K562 (cell line): ENCODE measurements around the gene FRMPD1. TPM values are rescaled to one million over a fixed set of nuclear protein-coding genes. Genes with fewer than 3 reads are reported as not detected.

Source experiments
- ATAC-seq: fragments of 200-7000 bp; cut with Tn5 transposase; 3 replicates; pipeline ENCODE4 v1.9.1; 2020; ENCODE audit warnings: moderate library complexity
- BruUV-seq: library from RNA; stranded (reverse); fragments of 400-500 nt; replicated peaks from 2 replicates; lab custom pipeline; 2021; lab: Mats Ljungman, UMichigan
- CTCF ChIA-PET: fragments of 300-600 bp; formaldehyde crosslinking; extraction: SDS; loops from one replicate; lab custom pipeline; 2021; ENCODE audit warnings: low intra/inter-chr PET ratio; lab: Yijun Ruan, JAX
- POLR2A ChIA-PET: fragments of 300-600, 350-650 bp; sonication (Branson Sonifier 250); formaldehyde crosslinking; extraction: SDS; loops from one replicate; lab custom pipeline; 2021; ENCODE audit warnings: antibody characterized with exemption, inconsistent platforms; lab: Yijun Ruan, JAX
- DNase-seq, 4 experiments: peaks; one replicate each; pipeline versions ENCODE4 v3.0.0 to v3.0.0-alpha.2; 2011 to 2018; ENCODE audit warnings: low spot score in 3 of 4, mixed read lengths in 3 of 4; ENCODE audit errors: extremely low read depth in 1 of 4
- FAIRE-seq: peaks from 2 replicates; lab custom pipeline; 2011; peaks lifted over from hg19 to GRCh38; lab: Jason Lieb, UNC
- H2AFZ ChIP-seq: 2 replicates; pipeline ENCODE4 v1.6.0; 2011; ENCODE audit warnings: low read depth, low read length, control low read depth, inconsistent platforms
- H3K27ac ChIP-seq: fragments of 200-600 bp; 3 replicates; pipeline ENCODE4 v1.8.0; 2011; ENCODE audit warnings: low read depth, mild to moderate bottlenecking, control low read depth, inconsistent platforms, low read length, moderate library complexity, mixed read lengths; ENCODE audit errors: extremely low read depth
- H3K27me3 ChIP-seq, 2 experiments: fragments of 300-600 bp in 1 of 2; 2 replicates in 1 of 2; 3 replicates in 1 of 2; pipeline versions ENCODE4 v1.6.0 to v1.8.0; 2011; ENCODE audit warnings: inconsistent platforms in 2 of 2, low read length in 2 of 2, mild to moderate bottlenecking in 1 of 2, mixed read lengths in 1 of 2, moderate library complexity in 1 of 2; ENCODE audit not compliant: control insufficient read depth in 2 of 2, insufficient read depth in 2 of 2
- H3K36me3 ChIP-seq: fragments of 300-600 bp; 3 replicates; pipeline ENCODE4 v1.8.0; 2011; ENCODE audit warnings: mild to moderate bottlenecking, low read length, inconsistent platforms; ENCODE audit not compliant: control insufficient read depth, insufficient read depth
- H3K4me1 ChIP-seq, 2 experiments: fragments of 200-600 bp in 1 of 2; replicated peaks in 1 of 2; 2 replicates in 1 of 2; 3 replicates in 1 of 2; pipeline versions ENCODE4 v1.5.1 to v1.8.0; 2011; ENCODE audit warnings: inconsistent platforms in 2 of 2, low read length in 2 of 2, mild to moderate bottlenecking in 1 of 2, mixed read lengths in 1 of 2, moderate library complexity in 1 of 2; ENCODE audit not compliant: control insufficient read depth in 2 of 2, insufficient read depth in 2 of 2
- H3K4me2 ChIP-seq: 2 replicates; pipeline ENCODE4 v1.6.1; 2011; ENCODE audit warnings: low read length, control low read depth, inconsistent platforms, mixed read lengths; ENCODE audit not compliant: insufficient read depth
- H3K4me3 ChIP-seq: fragments of 200-600 bp; sonication (generic), shearing (Covaris generic); 2 replicates; pipeline ENCODE4 v1.5.1; 2016; ENCODE audit warnings: control low read depth, inconsistent platforms
- H3K79me2 ChIP-seq: fragments of 200-600 bp; 3 replicates; pipeline ENCODE4 v1.8.0; 2011; ENCODE audit warnings: low read length, inconsistent platforms; ENCODE audit not compliant: control insufficient read depth, insufficient read depth
- H3K9ac ChIP-seq, 2 experiments: 2 replicates each; pipeline versions ENCODE4 v1.6.0 to v1.6.1; 2011; ENCODE audit warnings: low read depth in 2 of 2, low read length in 2 of 2, control low read depth in 1 of 2, inconsistent platforms in 1 of 2, mild to moderate bottlenecking in 1 of 2, mixed read lengths in 1 of 2; ENCODE audit not compliant: insufficient read depth in 1 of 2
- H3K9me1 ChIP-seq: one replicate; pipeline ENCODE4 v1.6.0; 2011; ENCODE audit warnings: inconsistent platforms, mild to moderate bottlenecking, low read length, moderate library complexity; ENCODE audit not compliant: control insufficient read depth, insufficient read depth
- H3K9me3 ChIP-seq: replicated peaks from 2 replicates; pipeline ENCODE4 v1.5.1; 2011; ENCODE audit warnings: low read depth, low read length, inconsistent platforms; ENCODE audit not compliant: control insufficient read depth, insufficient read depth
- H4K20me1 ChIP-seq: replicated peaks from 2 replicates; pipeline ENCODE4 v1.6.1; 2011; ENCODE audit warnings: low read length, inconsistent platforms, mixed read lengths; ENCODE audit not compliant: control insufficient read depth, insufficient read depth
- HDAC3 ChIP-seq: fragments of 450-650 bp; IDR thresholded peaks from 2 replicates; pipeline ENCODE4 v1.6.1; 2018; ENCODE audit warnings: borderline replicate concordance, mild to moderate bottlenecking, moderate library complexity; ENCODE audit not compliant: partially characterized antibody
- WGBS: fragments of 100-300 bp; shearing (Covaris generic); methylation state at CpG from one replicate; pipeline ENCODE4 v1.1.6; 2016; ENCODE audit warnings: low coverage, mixed read lengths; ENCODE audit not compliant: insufficient coverage; ENCODE audit errors: missing lambda C conversion rate; 5-methylcytosine and 5-hydroxymethylcytosine counted together
- in situ Hi-C: fragments of 300-500 bp; cut with MboI; formaldehyde crosslinking; loops from 4 replicates; pipeline ENCODE4 v1.15.0; 2018; ENCODE audit warnings: inconsistent platforms, mixed read lengths
- intact Hi-C: fragments of 100-400 bp; cut with micrococcal nuclease; formaldehyde crosslinking; loops from 2 replicates; pipeline ENCODE4 v1.14.2; 2022
- polyA plus RNA-seq, 8 experiments: library from polyadenylated mRNA; depleted of rRNA in 4 of 8; stranded (reverse) in 5 of 8; unstranded in 3 of 8; fragments of >200 nt; fragmentation: Nextera tagmentation in 2 of 8; fragmentation: Illumina TruSeq in 1 of 8; extraction: Ambion mirVana in 2 of 8; extraction: Trizol in 1 of 8; gene quantifications; 2 replicates each; pipeline versions ENCODE4 v1.2.1 to v1.2.3, GENCODE V29; 2011 to 2014; ENCODE audit warnings: inconsistent platforms in 1 of 8, missing spikeins in 1 of 8
- total RNA-seq, 7 experiments: library from RNA; depleted of rRNA in 6 of 7; stranded (reverse); fragments of >200 nt in 6 of 7; fragmentation: Illumina TruSeq in 2 of 7; extraction: Trizol in 2 of 7; gene quantifications; 2 replicates each; pipeline versions ENCODE4 v1.2.1 to v1.2.3, GENCODE V29; 2011 to 2021; ENCODE audit warnings: low replicate concordance in 1 of 7
- TF ChIP-seq, protein P1 (sequence below): fragments of 250-450 bp; sonication (Bioruptor Pico); IDR thresholded peaks from 2 replicates; pipeline ENCODE4 v1.4.0; 2020

FRMPD1 gene
- total and polyA plus RNA-seq, 9 of the 15 experiments (the other 6 are each of a cell fraction or from before 2014, with no cell fraction given): not detected

DNA sequence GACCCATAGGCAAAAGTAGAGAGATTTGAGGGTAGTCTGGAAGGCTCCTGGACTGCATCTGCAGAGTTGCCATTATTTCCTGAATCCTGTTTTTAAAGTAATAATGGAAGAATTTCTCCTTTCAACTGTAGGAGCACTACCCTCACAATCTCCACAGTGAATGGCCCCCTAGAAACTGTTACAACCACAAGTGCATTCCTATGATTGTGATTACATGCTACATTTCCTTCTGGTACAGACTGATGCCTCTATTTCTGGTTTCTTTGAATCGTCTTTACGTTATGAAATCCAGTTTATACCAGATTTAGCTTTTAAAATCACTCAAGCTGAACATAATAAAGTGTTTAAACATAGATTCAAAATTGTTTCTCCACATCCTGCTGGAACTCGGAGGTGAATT lies 49.4 kb downstream of the FRMPD1 start (continued):
- no peak for TF ChIP-seq HDAC3

DNA sequence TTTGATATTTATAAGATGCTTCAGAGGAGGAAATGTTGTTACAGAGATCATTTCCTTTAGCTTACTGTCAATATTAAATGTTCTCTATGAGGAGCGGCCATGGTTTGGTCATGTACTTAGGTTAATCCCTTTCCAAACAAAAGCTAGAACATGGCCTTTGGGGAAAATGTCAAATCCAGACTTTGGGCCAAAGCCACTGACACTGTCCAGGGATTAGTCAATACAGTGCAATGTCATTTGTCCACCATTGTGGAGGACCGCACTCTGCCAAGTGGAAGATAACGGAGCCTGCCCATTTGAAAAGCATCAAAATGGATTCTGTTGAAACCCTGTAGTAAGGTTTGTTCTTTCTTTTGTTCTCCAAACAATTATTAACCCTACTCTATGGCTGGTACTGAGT lies 50.1 kb downstream of the FRMPD1 start:
- H3K9me3 ChIP-seq: no peaks in the 10 kb centered on the region
- WGBS: 31% methylated on average over 3 of the region's 3 CpGs
- H3K9me1 ChIP-seq: no peaks in the 10 kb centered on the region
- no peak overlapping the region for H3K4me2 ChIP-seq
- in situ Hi-C loops: no loop called here
- BruUV-seq: no TSS peak
- H3K27ac ChIP-seq: no peak overlapping the region
- POLR2A ChIA-PET: interaction anchor here (2.8 kb wide), 1 partner anchor 8 kb away, joined by 12 read pairs; no protein-coding TSS in a partner anchor
- no peak overlapping the region for H3K9ac ChIP-seq
- FAIRE-seq (no peak), ATAC-seq (peak; percentile 17; the same call in 1 of the 3 replicates), DNase-seq (no peak)
- peaks cover 9 to 16% of the 10 kb centered on the region in 2 experiments; a peak in 2 of 5 replicates for H3K27me3 ChIP-seq
- no peaks in the 10 kb centered on the region; a peak in 1 of 5 replicates for H3K4me1 ChIP-seq
- no peak overlapping the region for H2AFZ ChIP-seq
- TF ChIP-seq, protein P1, sequence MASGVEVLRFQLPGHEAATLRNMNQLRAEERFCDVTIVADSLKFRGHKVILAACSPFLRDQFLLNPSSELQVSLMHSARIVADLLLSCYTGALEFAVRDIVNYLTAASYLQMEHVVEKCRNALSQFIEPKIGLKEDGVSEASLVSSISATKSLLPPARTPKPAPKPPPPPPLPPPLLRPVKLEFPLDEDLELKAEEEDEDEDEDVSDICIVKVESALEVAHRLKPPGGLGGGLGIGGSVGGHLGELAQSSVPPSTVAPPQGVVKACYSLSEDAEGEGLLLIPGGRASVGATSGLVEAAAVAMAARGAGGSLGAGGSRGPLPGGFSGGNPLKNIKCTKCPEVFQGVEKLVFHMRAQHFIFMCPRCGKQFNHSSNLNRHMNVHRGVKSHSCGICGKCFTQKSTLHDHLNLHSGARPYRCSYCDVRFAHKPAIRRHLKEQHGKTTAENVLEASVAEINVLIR: no peak
- no peaks in the 10 kb centered on the region for H3K36me3 ChIP-seq
- H3K79me2 ChIP-seq: no peaks in the 10 kb centered on the region
- intact Hi-C loops: no loop called here
- no peak overlapping the region for H3K4me3 ChIP-seq
- H4K20me1 ChIP-seq: no peaks in the 10 kb centered on the region
- CTCF ChIA-PET: no interaction called here
